Measurements from ENCODE around the gene CATSPERZ.

CATSPERZ gene

GRCh38 chr11:64341429-64341828 is 41.3 kb downstream of the CATSPERZ start:
- TF ChIP-seq FOXA1 (IDR thresholded peaks at IDR 0.05): no peak
- DNase-seq (ENCODE audit: extremely low spot score): no peak
- ChIA-PET POLR2A (interaction anchor here (0.6 to 6.3 kb wide), 5 partner anchors 12 to 1008 kb away, joined by 3 to 46 read pairs (median 5); partner anchors contain the start of genes BAD, GPR137, PRDX5 and TRMT112), CTCF (interaction anchor here (0.6 to 4.3 kb wide), 4 partner anchors 14 to 139 kb away, joined by 3 to 33 read pairs (median 6); partner anchors contain the start of genes PRDX5 and TRMT112)

GRCh38 chr11:64341851-64342791 is 42.0 kb downstream of the CATSPERZ start:
- DNase-seq (ENCODE audit: extremely low spot score): peak; percentile 91
- ChIA-PET CTCF (interaction anchor here (0.6 to 4.3 kb wide), 5 partner anchors 13 to 140 kb away, joined by 3 to 33 read pairs (median 4); partner anchors contain the start of genes PRDX5 and TRMT112), POLR2A (interaction anchor here (0.6 to 6.3 kb wide), 8 partner anchors 10 to 72 kb away, joined by 3 to 46 read pairs (median 4); partner anchors contain the start of genes BAD, GPR137, PRDX5 and TRMT112)
- TF ChIP-seq ELF4 (IDR thresholded peaks at IDR 0.05): no peak
- peak; percentile 67; the same call in 1 of the 2 replicates for TF ChIP-seq HDGF (IDR thresholded peaks at IDR 0.05; ENCODE audit: borderline replicate concordance)

GRCh38 chr11:64342869-64343745 is 42.9 kb downstream of the CATSPERZ start:
- CTCF ChIA-PET: interaction anchor here (0.9 to 4.3 kb wide), 4 partner anchors 12 to 71 kb away, joined by 3 to 33 read pairs (median 4); partner anchors contain the start of genes PRDX5 and TRMT112
- no peak for TF ChIP-seq SP1 (IDR thresholded peaks at IDR 0.05)
- TF ChIP-seq TARDBP (IDR thresholded peaks at IDR 0.05): no peak
- POLR2A ChIA-PET: interaction anchor here (0.6 to 6.3 kb wide), 7 partner anchors 11 to 73 kb away, joined by 3 to 46 read pairs (median 3); partner anchors contain the start of genes BAD, GPR137, PRDX5 and TRMT112
- DNase-seq (ENCODE audit: extremely low spot score): no peak

GRCh38 chr11:64343767-64344559 is 43.8 kb downstream of the CATSPERZ start:
- DNase-seq (ENCODE audit: extremely low spot score): no peak
- ChIA-PET POLR2A (interaction anchor here (6.3 kb wide), 1 partner anchor 26 kb away, joined by 46 read pairs; the partner anchor contains the start of genes PRDX5 and TRMT112), CTCF (interaction anchor here (1.2 to 4.3 kb wide), 2 partner anchors 11 to 72 kb away, joined by 3 to 33 read pairs; no protein-coding TSS in a partner anchor)
- no peak for TF ChIP-seq BHLHE40 (IDR thresholded peaks at IDR 0.05; ENCODE audit: borderline replicate concordance)
- no peak for TF ChIP-seq ZNF384 (IDR thresholded peaks at IDR 0.05)
- no peak for TF ChIP-seq HDGF (IDR thresholded peaks at IDR 0.05; ENCODE audit: borderline replicate concordance)
- no peak for TF ChIP-seq SUZ12 (IDR thresholded peaks at IDR 0.05)
- TF ChIP-seq FOXK2 (IDR thresholded peaks at IDR 0.05): no peak
- no peak for TF ChIP-seq FOXM1 (IDR thresholded peaks at IDR 0.05; ENCODE audit: borderline replicate concordance)
- no peak for TF ChIP-seq L3MBTL2 (conservative IDR thresholded peaks at IDR 0.05)
- no peak for TF ChIP-seq ARNT (IDR thresholded peaks at IDR 0.05)
- TF ChIP-seq FOXA1 (IDR thresholded peaks at IDR 0.05): no peak
- no peak for TF ChIP-seq ELF4 (IDR thresholded peaks at IDR 0.05)
- TF ChIP-seq NFRKB (IDR thresholded peaks at IDR 0.05): no peak
- TF ChIP-seq TARDBP (IDR thresholded peaks at IDR 0.05): no peak
- no peak for TF ChIP-seq LEF1 (IDR thresholded peaks at IDR 0.05; ENCODE audit: borderline replicate concordance)
- no peak for TF ChIP-seq SP1 (IDR thresholded peaks at IDR 0.05)
- TF ChIP-seq CTBP1 (IDR thresholded peaks at IDR 0.05; ENCODE audit: borderline replicate concordance): no peak
- TF ChIP-seq PKNOX1 (IDR thresholded peaks at IDR 0.05): no peak

- CTCF ChIA-PET: interaction anchor here (0.6 to 1.9 kb wide), 5 partner anchors 12 to 73 kb away, joined by 3 to 5 read pairs (median 3); partner anchors contain the start of genes PRDX5 and TRMT112
- no peak for DNase-seq (ENCODE audit: extremely low spot score)
- POLR2A ChIA-PET: interaction anchor here (1.0 to 6.3 kb wide), 2 partner anchors 27 to 73 kb away, joined by 4 to 46 read pairs; partner anchors contain the start of genes PRDX5 and TRMT112
- no peak for TF ChIP-seq ARNT (IDR thresholded peaks at IDR 0.05)
- no peak for TF ChIP-seq FOXA1 (IDR thresholded peaks at IDR 0.05)
- no peak for TF ChIP-seq ZNF384 (IDR thresholded peaks at IDR 0.05)
- TF ChIP-seq CTBP1 (IDR thresholded peaks at IDR 0.05; ENCODE audit: borderline replicate concordance): no peak
- TF ChIP-seq TARDBP (IDR thresholded peaks at IDR 0.05): no peak
- TF ChIP-seq SP1 (IDR thresholded peaks at IDR 0.05): no peak
- TF ChIP-seq BHLHE40 (IDR thresholded peaks at IDR 0.05; ENCODE audit: borderline replicate concordance): no peak
These were observed 44.6 kb downstream of the CATSPERZ start for GRCh38 chr11:64344787-64345186.

GRCh38 chr11:64347193-64347867 is 47.2 kb downstream of the CATSPERZ start:
- ChIA-PET CTCF (interaction anchor here (1.7 kb wide), 1 partner anchor 15 kb away, joined by 6 read pairs; no protein-coding TSS in a partner anchor), POLR2A (no interaction called here)
- TF ChIP-seq PKNOX1 (IDR thresholded peaks at IDR 0.05) (no peak), NFRKB (IDR thresholded peaks at IDR 0.05) (no peak), ZNF384 (IDR thresholded peaks at IDR 0.05) (no peak), BHLHE40 (IDR thresholded peaks at IDR 0.05; ENCODE audit: borderline replicate concordance) (no peak), FOXM1 (IDR thresholded peaks at IDR 0.05; ENCODE audit: borderline replicate concordance) (no peak), CTBP1 (IDR thresholded peaks at IDR 0.05; ENCODE audit: borderline replicate concordance) (no peak), SUZ12 (IDR thresholded peaks at IDR 0.05) (no peak), ELF4 (IDR thresholded peaks at IDR 0.05) (no peak), SP1 (IDR thresholded peaks at IDR 0.05) (no peak), FOXK2 (IDR thresholded peaks at IDR 0.05) (no peak), HDGF (IDR thresholded peaks at IDR 0.05; ENCODE audit: borderline replicate concordance) (no peak), L3MBTL2 (conservative IDR thresholded peaks at IDR 0.05) (no peak), TARDBP (IDR thresholded peaks at IDR 0.05) (no peak), ARNT (IDR thresholded peaks at IDR 0.05) (no peak), LEF1 (IDR thresholded peaks at IDR 0.05; ENCODE audit: borderline replicate concordance) (no peak), FOXA1 (IDR thresholded peaks at IDR 0.05) (no peak)
- DNase-seq (ENCODE audit: extremely low spot score): no peak

Data from HEK293T (cell line).